Fibroblast of lung (primary cell): ENCODE measurements around the gene MED31. TPM values are rescaled to one million over a fixed set of nuclear protein-coding genes. Genes with fewer than 3 reads are reported as not detected.

Source experiments
- DNase-seq, 2 donors: peaks; one replicate each; pipeline versions ENCODE4 v3.0.0 to v3.0.0-alpha.2; 2010; ENCODE audit warnings: low read depth in 2 of 2
- H2AFZ ChIP-seq: 2 replicates; pipeline ENCODE4 v1.5.1; 2012; ENCODE audit warnings: low read length, control low read depth, inconsistent platforms
- H3K27ac ChIP-seq: 2 replicates; pipeline ENCODE4 v1.5.1; 2011; ENCODE audit warnings: low read length, control low read depth; ENCODE audit not compliant: insufficient read depth
- H3K27me3 ChIP-seq: 2 replicates; pipeline ENCODE4 v1.5.1; 2011; ENCODE audit warnings: mild to moderate bottlenecking, low read length; ENCODE audit not compliant: control insufficient read depth, insufficient read depth
- H3K36me3 ChIP-seq: 2 replicates; pipeline ENCODE4 v1.5.1; 2011; ENCODE audit warnings: low read length; ENCODE audit not compliant: control insufficient read depth, insufficient read depth
- H3K4me1 ChIP-seq: 2 replicates; pipeline ENCODE4 v1.5.1; 2011; ENCODE audit warnings: low read length; ENCODE audit not compliant: control insufficient read depth, insufficient read depth; ENCODE audit errors: extremely low read depth
- H3K4me2 ChIP-seq: 2 replicates; pipeline ENCODE4 v1.5.1; 2011; ENCODE audit warnings: low read length, control low read depth; ENCODE audit not compliant: insufficient read depth; ENCODE audit errors: extremely low read depth
- H3K4me3 ChIP-seq, 4 experiments: fragments of 200-600 bp in 1 of 4; sonication (generic) in 1 of 4; replicated peaks in 1 of 4; 2 replicates each; pipeline ENCODE4 v1.5.1; 2011 to 2016; ENCODE audit warnings: low read length in 4 of 4, low read depth in 3 of 4, mild to moderate bottlenecking in 3 of 4, control low read depth in 2 of 4, inconsistent platforms in 1 of 4, mixed read lengths in 1 of 4; ENCODE audit not compliant: insufficient read depth in 1 of 4; ENCODE audit errors: control extremely low read depth in 1 of 4
- H3K79me2 ChIP-seq: 2 replicates; pipeline ENCODE4 v1.5.1; 2012; ENCODE audit warnings: mild to moderate bottlenecking, low read length, inconsistent platforms; ENCODE audit not compliant: control insufficient read depth, insufficient read depth
- H3K9ac ChIP-seq: 2 replicates; pipeline ENCODE4 v1.5.1; 2011; ENCODE audit warnings: mild to moderate bottlenecking, low read length, control low read depth; ENCODE audit not compliant: insufficient read depth
- H3K9me3 ChIP-seq: 2 replicates; pipeline ENCODE4 v1.5.1; 2012; ENCODE audit warnings: low read depth, low read length; ENCODE audit not compliant: control insufficient read depth, insufficient read depth
- H4K20me1 ChIP-seq: 2 replicates; pipeline ENCODE4 v1.5.1; 2011; ENCODE audit warnings: low read length; ENCODE audit not compliant: control insufficient read depth, insufficient read depth; ENCODE audit errors: extremely low read depth
- EZH2 ChIP-seq: IDR thresholded peaks from 2 replicates; pipeline ENCODE4 v1.5.1; 2012; ENCODE audit warnings: low read length, control low read depth, mild to moderate bottlenecking; ENCODE audit errors: missing control alignments
- polyA plus RNA-seq, 2 donors: library from polyadenylated mRNA; depleted of rRNA in 1 of 2; stranded (reverse) in 1 of 2; unstranded in 1 of 2; fragments of >200 nt; gene quantifications; 2 replicates each; pipeline ENCODE4 v1.2.1, GENCODE V29; 2011 to 2012; ENCODE audit warnings: missing spikeins in 1 of 2
- total RNA-seq: library from RNA; depleted of rRNA; stranded (reverse); fragments of >200 nt; gene quantifications from 2 replicates; pipeline ENCODE4 v1.2.1, GENCODE V29; 2014
- TF ChIP-seq, protein P1 (sequence below), 2 donors: IDR thresholded peaks in 1 of 2; conservative IDR thresholded peaks in 1 of 2; 1 replicate in 1 of 2; 2 replicates in 1 of 2; pipeline ENCODE4 v1.5.1; 2011 to 2012; ENCODE audit warnings: low read length in 2 of 2, control low read depth in 1 of 2, inconsistent platforms in 1 of 2, low read depth in 1 of 2, mild to moderate bottlenecking in 1 of 2

Gene MED31
- total and polyA plus RNA-seq, 2 donors (not counting 1 experiment from before 2014, with no cell fraction given): 10.6 to 17.0 TPM

DNA sequence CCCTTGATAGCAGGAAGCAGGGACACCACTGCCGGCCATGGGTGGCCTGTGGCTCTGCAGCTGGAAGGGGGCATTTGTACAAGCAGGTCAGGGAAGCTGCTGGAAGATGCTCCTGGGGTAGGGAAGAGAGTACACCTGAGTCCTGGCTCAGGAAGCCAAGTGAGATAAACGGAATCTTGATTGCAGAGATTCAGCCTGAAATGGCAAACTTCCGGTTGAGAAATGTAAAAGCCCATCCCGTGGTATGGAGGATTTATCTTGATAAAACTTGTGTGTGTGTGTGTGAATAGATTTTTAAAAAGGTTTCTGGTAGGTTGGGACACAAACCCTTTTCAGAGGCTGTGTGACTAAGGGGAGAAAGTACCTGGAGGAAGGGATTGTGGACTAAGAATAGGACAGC, 29.8 kb upstream of the MED31 start:
- no peak for DNase-seq
- H3K4me3 ChIP-seq: no peak overlapping the region
- H3K79me2 ChIP-seq: no peaks in the 10 kb centered on the region
- TF ChIP-seq, protein P1, sequence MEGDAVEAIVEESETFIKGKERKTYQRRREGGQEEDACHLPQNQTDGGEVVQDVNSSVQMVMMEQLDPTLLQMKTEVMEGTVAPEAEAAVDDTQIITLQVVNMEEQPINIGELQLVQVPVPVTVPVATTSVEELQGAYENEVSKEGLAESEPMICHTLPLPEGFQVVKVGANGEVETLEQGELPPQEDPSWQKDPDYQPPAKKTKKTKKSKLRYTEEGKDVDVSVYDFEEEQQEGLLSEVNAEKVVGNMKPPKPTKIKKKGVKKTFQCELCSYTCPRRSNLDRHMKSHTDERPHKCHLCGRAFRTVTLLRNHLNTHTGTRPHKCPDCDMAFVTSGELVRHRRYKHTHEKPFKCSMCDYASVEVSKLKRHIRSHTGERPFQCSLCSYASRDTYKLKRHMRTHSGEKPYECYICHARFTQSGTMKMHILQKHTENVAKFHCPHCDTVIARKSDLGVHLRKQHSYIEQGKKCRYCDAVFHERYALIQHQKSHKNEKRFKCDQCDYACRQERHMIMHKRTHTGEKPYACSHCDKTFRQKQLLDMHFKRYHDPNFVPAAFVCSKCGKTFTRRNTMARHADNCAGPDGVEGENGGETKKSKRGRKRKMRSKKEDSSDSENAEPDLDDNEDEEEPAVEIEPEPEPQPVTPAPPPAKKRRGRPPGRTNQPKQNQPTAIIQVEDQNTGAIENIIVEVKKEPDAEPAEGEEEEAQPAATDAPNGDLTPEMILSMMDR (conservative IDR thresholded peaks at IDR 0.05 in 1 of 2, IDR thresholded peaks at IDR 0.05 in 1 of 2; ENCODE audit: low read depth in 1 of 2, low read length in 2 of 2): no peak
- no peak for TF ChIP-seq EZH2
- no peaks in the 10 kb centered on the region for H3K4me1 ChIP-seq
- H4K20me1 ChIP-seq: no peaks in the 10 kb centered on the region
- H3K27me3 ChIP-seq: no peaks in the 10 kb centered on the region
- H3K9ac ChIP-seq: no peak overlapping the region
- H3K36me3 ChIP-seq: no peaks in the 10 kb centered on the region
- no peak overlapping the region for H3K27ac ChIP-seq
- no peak overlapping the region for H2AFZ ChIP-seq
- H3K4me2 ChIP-seq: no peak overlapping the region
- no peaks in the 10 kb centered on the region for H3K9me3 ChIP-seq

GRCh38 chr17:6679241-6679640, 27.8 kb upstream of the MED31 start:
- Histone ChIP-seq H3K9me3 (no peaks in the 10 kb centered on the region), H3K4me1 (no peaks in the 10 kb centered on the region), H3K4me2 (no peak overlapping the region), H3K9ac (no peak overlapping the region), H3K27ac (no peak overlapping the region), H3K27me3 (no peaks in the 10 kb centered on the region), H3K79me2 (no peaks in the 10 kb centered on the region), H4K20me1 (no peaks in the 10 kb centered on the region), H3K4me3 (no peak overlapping the region), H2AFZ (no peak overlapping the region), H3K36me3 (no peaks in the 10 kb centered on the region)
- TF ChIP-seq EZH2: no peak
- TF ChIP-seq, protein P1 (conservative IDR thresholded peaks at IDR 0.05 in 1 of 2, IDR thresholded peaks at IDR 0.05 in 1 of 2; ENCODE audit: low read depth in 1 of 2, low read length in 2 of 2): no peak
- no peak for DNase-seq

GRCh38 chr17:6677946-6678345, 26.5 kb upstream of the MED31 start:
- TF ChIP-seq, protein P1 (conservative IDR thresholded peaks at IDR 0.05 in 1 of 2, IDR thresholded peaks at IDR 0.05 in 1 of 2; ENCODE audit: low read depth in 1 of 2, low read length in 2 of 2): no peak
- no peak for TF ChIP-seq EZH2
- no peaks in the 10 kb centered on the region for H3K4me1 ChIP-seq
- H3K9me3 ChIP-seq: no peaks in the 10 kb centered on the region
- H3K27me3 ChIP-seq: no peaks in the 10 kb centered on the region
- H3K36me3 ChIP-seq: no peaks in the 10 kb centered on the region
- H2AFZ ChIP-seq: no peak overlapping the region
- DNase-seq: no peak
- H4K20me1 ChIP-seq: no peaks in the 10 kb centered on the region
- no peak overlapping the region for H3K4me2 ChIP-seq
- H3K79me2 ChIP-seq: no peaks in the 10 kb centered on the region
- H3K4me3 ChIP-seq: no peak overlapping the region
- no peak overlapping the region for H3K9ac ChIP-seq
- H3K27ac ChIP-seq: no peak overlapping the region
